ENCODE measurements around the gene OXCT1.

Gene OXCT1

DNA sequence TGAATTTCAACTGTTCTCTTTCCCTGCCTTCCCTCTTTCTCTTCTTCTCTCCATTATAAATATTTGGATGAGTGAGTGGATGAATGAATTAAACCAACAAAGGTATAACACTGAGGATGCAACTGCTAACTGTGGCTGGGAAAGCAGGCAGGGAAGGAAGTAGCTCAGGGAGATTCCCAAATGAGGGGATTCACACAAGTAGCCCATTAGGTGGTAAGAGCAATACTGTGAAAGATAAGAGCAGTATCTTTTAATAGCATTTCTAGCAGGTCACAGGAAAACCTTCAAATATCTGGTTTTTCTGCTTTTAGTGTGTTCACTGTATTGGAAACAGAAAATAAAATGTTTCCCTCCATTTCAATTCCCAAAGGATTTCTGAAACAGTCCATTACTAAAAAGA is 105.6 kb downstream of the OXCT1 start:
- DNase-seq (ENCODE audit: low spot score) = no peak
- TF ChIP-seq, protein P1, sequence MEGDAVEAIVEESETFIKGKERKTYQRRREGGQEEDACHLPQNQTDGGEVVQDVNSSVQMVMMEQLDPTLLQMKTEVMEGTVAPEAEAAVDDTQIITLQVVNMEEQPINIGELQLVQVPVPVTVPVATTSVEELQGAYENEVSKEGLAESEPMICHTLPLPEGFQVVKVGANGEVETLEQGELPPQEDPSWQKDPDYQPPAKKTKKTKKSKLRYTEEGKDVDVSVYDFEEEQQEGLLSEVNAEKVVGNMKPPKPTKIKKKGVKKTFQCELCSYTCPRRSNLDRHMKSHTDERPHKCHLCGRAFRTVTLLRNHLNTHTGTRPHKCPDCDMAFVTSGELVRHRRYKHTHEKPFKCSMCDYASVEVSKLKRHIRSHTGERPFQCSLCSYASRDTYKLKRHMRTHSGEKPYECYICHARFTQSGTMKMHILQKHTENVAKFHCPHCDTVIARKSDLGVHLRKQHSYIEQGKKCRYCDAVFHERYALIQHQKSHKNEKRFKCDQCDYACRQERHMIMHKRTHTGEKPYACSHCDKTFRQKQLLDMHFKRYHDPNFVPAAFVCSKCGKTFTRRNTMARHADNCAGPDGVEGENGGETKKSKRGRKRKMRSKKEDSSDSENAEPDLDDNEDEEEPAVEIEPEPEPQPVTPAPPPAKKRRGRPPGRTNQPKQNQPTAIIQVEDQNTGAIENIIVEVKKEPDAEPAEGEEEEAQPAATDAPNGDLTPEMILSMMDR (IDR thresholded peaks at IDR 0.05) = no peak
- Histone ChIP-seq H3K27ac (no peak overlapping the region), H3K4me3 (no peak overlapping the region)

DNA sequence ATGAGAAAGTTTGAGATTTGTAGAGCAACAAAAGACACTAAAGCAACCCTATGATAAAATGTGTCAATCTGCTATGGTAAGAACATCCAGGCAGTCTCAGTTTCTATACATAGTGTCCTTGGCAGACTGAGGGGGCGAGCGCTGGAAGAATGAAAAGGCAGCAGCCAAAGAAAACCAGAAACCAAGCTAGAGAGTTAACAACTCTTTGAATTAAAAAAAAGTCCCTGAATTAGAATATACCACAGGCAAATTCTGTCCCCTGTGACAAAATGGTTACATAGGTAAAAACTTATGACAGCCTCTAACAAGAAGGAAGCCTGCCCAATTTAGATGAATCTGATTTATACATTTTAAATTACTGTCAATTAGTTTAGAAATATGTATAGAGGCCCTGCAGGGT is 106.7 kb downstream of the OXCT1 start:
- Histone ChIP-seq H3K4me3 (no peak overlapping the region), H3K27ac (peak overlapping the region in 1 of 2 donors; percentile 13)
- no peak for DNase-seq (ENCODE audit: low spot score)
- TF ChIP-seq, protein P1 (IDR thresholded peaks at IDR 0.05) = no peak

DNA sequence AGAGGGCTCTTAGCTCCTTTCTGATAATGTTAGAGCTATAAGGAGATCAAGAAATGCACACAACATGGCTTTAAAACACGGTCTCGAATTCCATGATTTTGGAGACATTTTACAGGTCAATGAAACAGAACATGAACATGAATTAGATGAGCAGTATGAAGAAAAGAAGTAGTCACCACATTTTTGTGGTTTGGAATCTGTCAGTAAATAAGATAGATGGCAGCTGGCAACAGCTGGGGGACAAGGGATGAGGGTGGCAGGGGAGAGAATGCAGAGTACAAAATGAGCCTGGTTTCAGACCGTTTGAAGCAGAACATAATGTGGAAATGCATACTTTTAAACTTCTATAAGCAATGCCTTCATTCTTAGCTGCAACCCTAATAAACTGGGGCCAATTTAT is 107.1 kb downstream of the OXCT1 start:
- TF ChIP-seq, protein P1 (IDR thresholded peaks at IDR 0.05) = no peak
- H3K27ac ChIP-seq = peak overlapping the region in 1 of 2 donors; percentile 13
- DNase-seq (ENCODE audit: low spot score) = no peak
- no peak overlapping the region for H3K4me3 ChIP-seq

DNA sequence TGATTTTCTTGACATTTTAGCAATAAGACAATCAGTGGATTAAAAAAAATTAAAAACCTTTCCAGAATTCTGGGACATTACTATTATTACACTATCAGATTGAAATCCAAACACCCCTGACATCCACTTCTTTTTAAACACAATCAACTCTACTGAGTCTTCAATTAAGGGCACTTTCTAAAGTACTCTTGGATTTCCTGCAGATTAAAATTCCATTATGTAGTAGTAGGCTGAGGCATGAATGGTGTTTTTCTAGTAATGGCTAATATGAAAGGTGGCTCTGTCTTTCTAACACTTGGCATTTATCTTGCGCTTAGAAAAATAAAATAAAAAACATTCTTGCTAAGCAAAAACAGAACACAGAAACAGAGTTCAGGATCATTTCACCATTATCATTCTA is 107.8 kb downstream of the OXCT1 start:
- TF ChIP-seq, protein P1 (IDR thresholded peaks at IDR 0.05) = no peak
- Histone ChIP-seq H3K4me3 (no peak overlapping the region), H3K27ac (peak overlapping the region in 1 of 2 donors; percentile 13)
- DNase-seq (ENCODE audit: low spot score) = no peak

DNA sequence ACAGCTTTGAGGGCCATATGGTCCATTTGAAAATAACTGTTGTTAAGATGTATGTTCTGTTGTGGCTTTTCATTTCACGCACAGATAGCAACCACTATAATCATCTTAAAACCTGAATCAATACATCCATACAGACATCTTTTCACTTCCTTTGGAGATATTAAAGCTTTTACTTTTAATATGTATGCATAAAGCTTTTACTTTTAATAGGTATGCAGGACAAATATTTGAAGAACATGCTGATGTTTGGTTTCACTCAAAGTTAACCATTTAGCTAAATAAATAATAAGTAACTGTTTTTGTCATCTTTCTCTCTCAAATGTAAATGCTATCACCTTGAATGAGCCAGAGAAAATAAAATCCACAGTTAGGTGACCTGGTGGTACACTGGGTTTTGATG is 108.6 kb downstream of the OXCT1 start:
- no peak for DNase-seq (ENCODE audit: low spot score)
- no peak overlapping the region for H3K27ac ChIP-seq
- H3K4me3 ChIP-seq = no peak overlapping the region
- TF ChIP-seq, protein P1 (IDR thresholded peaks at IDR 0.05) = no peak

DNA sequence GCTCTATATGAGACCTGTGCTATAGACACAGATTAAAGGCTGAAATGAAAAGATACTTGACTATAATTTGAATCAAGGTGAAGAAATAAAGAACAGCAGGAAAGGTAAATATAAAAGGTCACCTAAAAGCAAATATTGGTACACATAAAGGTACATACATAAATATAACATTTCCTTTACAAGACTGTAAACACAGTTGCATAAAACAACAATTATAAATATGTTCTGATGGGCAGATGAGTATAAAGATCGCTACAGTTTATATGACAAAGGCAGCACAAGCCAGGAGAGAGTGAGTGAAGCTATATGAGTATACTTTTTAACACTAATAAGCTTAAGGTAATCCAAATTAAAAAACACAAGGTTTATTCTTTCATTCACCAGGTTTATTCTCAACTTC is 114.5 kb downstream of the OXCT1 start:
- Histone ChIP-seq H3K4me3 (no peak overlapping the region), H3K27ac (no peak overlapping the region)
- TF ChIP-seq, protein P1 (IDR thresholded peaks at IDR 0.05) = no peak
- no peak for DNase-seq (ENCODE audit: low spot score)

DNA sequence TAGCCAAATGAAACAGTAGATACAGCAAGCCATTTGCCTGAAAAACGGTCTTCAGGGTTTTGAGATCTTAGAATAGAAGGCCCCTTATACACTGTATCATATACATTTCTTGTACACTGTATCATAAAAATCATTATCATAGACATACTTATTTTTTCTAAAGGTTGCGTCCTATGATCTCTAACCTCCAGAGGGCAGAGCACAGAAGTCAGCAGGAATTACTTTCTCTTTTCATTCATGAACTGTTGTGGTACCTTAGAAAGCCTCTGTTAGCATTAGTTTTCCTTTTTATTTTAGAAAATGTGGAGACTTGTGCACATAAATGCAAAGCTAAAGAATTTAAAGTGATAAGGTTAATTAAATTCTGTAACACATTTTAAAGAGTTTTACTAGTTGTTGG is 115.4 kb downstream of the OXCT1 start:
- TF ChIP-seq, protein P1 (IDR thresholded peaks at IDR 0.05) = no peak
- Histone ChIP-seq H3K27ac (no peak overlapping the region), H3K4me3 (no peak overlapping the region)
- no peak for DNase-seq (ENCODE audit: low spot score)

Measured in coronary artery (tissue), 2 donors.